Measurements from ENCODE around the gene SLC35D1. TPM values are rescaled to one million over a fixed set of nuclear protein-coding genes. Genes with fewer than 3 reads are reported as not detected.
A peak's percentile ranks its signal among the peaks of the same experiment; 100 is the strongest.

SLC35D1 gene
- total and polyA plus RNA-seq, 2 of the 13 experiments (the other 11 are each of a cell fraction or from before 2014, with no cell fraction given), result 12.4 to 41.5 TPM

GRCh38 chr1:66980745-66981367 is 73.1 kb downstream of the SLC35D1 start (continued):
- TF ChIP-seq SKIL (CRISPR knock-in tag; IDR thresholded peaks at IDR 0.05; ENCODE audit: borderline replicate concordance) (no peak), ZBTB40 (IDR thresholded peaks at IDR 0.05) (peak; percentile 60), ZBTB40 (CRISPR knock-in tag; IDR thresholded peaks at IDR 0.05) (peak; percentile 95; the same call in 1 of the 2 replicates), THRA (CRISPR knock-in tag; IDR thresholded peaks at IDR 0.05; ENCODE audit: borderline replicate concordance) (no peak), ZKSCAN1 (IDR thresholded peaks at IDR 0.05; ENCODE audit: low read length) (no peak), FOXA1 (IDR thresholded peaks at IDR 0.05) (no peak), FOXA1 (CRISPR knock-in tag; IDR thresholded peaks at IDR 0.05) (peak; percentile 31; the same call in 1 of the 2 replicates), NFKB2 (CRISPR knock-in tag; IDR thresholded peaks at IDR 0.05; ENCODE audit: borderline replicate concordance) (no peak), THAP9 (CRISPR knock-in tag; IDR thresholded peaks at IDR 0.05; ENCODE audit: borderline replicate concordance) (no peak), ATF6 (CRISPR knock-in tag; conservative IDR thresholded peaks at IDR 0.05) (no peak)
